ENCODE data around the gene OR52E8. TPM values are rescaled to one million over a fixed set of nuclear protein-coding genes. Genes with fewer than 3 reads are reported as not detected.

The OR52E8 gene
- total RNA-seq: not detected
- total RNA-seq (2013): not detected

GRCh38 chr11:5857590-5857989 is at the start of gene OR52E8:
TSS of gene OR52E8 (minus strand) at chr11:5857690. CDS start at chr11:5857690, 0 bp downstream.
- ATAC-seq (no peak), DNase-seq (no peak)
- no peaks in the 10 kb centered on the region for H3K36me3 Mint-ChIP-seq
- H3K9me3 ChIP-seq (ENCODE audit: control insufficient read depth, insufficient read depth, low read length): no peaks in the 10 kb centered on the region
- TF ChIP-seq CTCF (IDR thresholded peaks at IDR 0.05): no peak
- no peak within 1 kb of the TSS for H3K27ac Mint-ChIP-seq
- no peaks in the 10 kb centered on the region for H3K27me3 ChIP-seq (ENCODE audit: control insufficient read depth, insufficient read depth, low read length)
- no peak within 1 kb of the TSS for H3K27ac ChIP-seq (ENCODE audit: low read length)
- H3K36me3 ChIP-seq (ENCODE audit: control insufficient read depth, insufficient read depth, low read length): no peaks in the 10 kb centered on the region
- WGBS (ENCODE audit: insufficient coverage): no CpG with 5 or more reads among the region's 3 CpGs
- no peaks in the 10 kb centered on the region for H3K4me1 Mint-ChIP-seq
- H3K4me1 ChIP-seq (ENCODE audit: control insufficient read depth, insufficient read depth, low read length): no peaks in the 10 kb centered on the region
- H3K4me3 ChIP-seq (ENCODE audit: low read length): no peak within 1 kb of the TSS
- peaks cover 7 to 30% of the 10 kb centered on the region in 2 donors for H3K27me3 Mint-ChIP-seq (ENCODE audit: low read depth in 2 of 2)
- intact Hi-C loops (cut with micrococcal nuclease): no loop called here
- H3K9me3 Mint-ChIP-seq: peaks cover 0 to 2% of the 10 kb centered on the region in 2 donors
- H3K4me3 Mint-ChIP-seq: no peak within 1 kb of the TSS

GRCh38 chr11:5899534-5899933 is 42.0 kb upstream of the OR52E8 start:
- intact Hi-C loops (cut with micrococcal nuclease): loop anchor here (10.0 kb wide), 1 partner anchor 775 kb away; no protein-coding TSS in a partner anchor

GRCh38 chr11:5892908-5893307 is 35.4 kb upstream of the OR52E8 start, which contains the start of gene OR52E5:
TSS of gene OR52E5 (plus strand) at chr11:5893208. CDS start at chr11:5900777, 7,569 bp downstream.
- no peaks in the 10 kb centered on the region for H3K4me1 Mint-ChIP-seq
- intact Hi-C loops (cut with micrococcal nuclease): loop anchor here (10.0 kb wide), 1 partner anchor 768 kb away; no protein-coding TSS in a partner anchor
- H3K27ac ChIP-seq (ENCODE audit: low read length): no peak within 1 kb of the TSS
- H3K27me3 Mint-ChIP-seq (ENCODE audit: low read depth in 2 of 2): peaks cover 8 to 11% of the 10 kb centered on the region in 2 donors
- 93% methylated on average over 3 of the region's 3 CpGs for WGBS (ENCODE audit: insufficient coverage)
- no peaks in the 10 kb centered on the region for H3K36me3 Mint-ChIP-seq
- H3K4me1 ChIP-seq (ENCODE audit: control insufficient read depth, insufficient read depth, low read length): no peaks in the 10 kb centered on the region
- H3K4me3 Mint-ChIP-seq: no peak within 1 kb of the TSS
- no peaks in the 10 kb centered on the region for H3K9me3 Mint-ChIP-seq
- TF ChIP-seq CTCF (IDR thresholded peaks at IDR 0.05): no peak
- no peaks in the 10 kb centered on the region for H3K36me3 ChIP-seq (ENCODE audit: control insufficient read depth, insufficient read depth, low read length)
- H3K4me3 ChIP-seq (ENCODE audit: low read length): no peak within 1 kb of the TSS
- ATAC-seq: no peak
- H3K27ac Mint-ChIP-seq: no peak within 1 kb of the TSS
- DNase-seq: no peak
- no peaks in the 10 kb centered on the region for H3K27me3 ChIP-seq (ENCODE audit: control insufficient read depth, insufficient read depth, low read length)
- H3K9me3 ChIP-seq (ENCODE audit: control insufficient read depth, insufficient read depth, low read length): no peaks in the 10 kb centered on the region

More at GRCh38 chr11:5899534-5899933, 42.0 kb upstream of the OR52E8 start:
- H3K36me3 Mint-ChIP-seq: no peaks in the 10 kb centered on the region
- TF ChIP-seq CTCF (IDR thresholded peaks at IDR 0.05): no peak
- ATAC-seq: no peak
- no peak overlapping the region for H3K27ac ChIP-seq (ENCODE audit: low read length)
- H3K9me3 ChIP-seq (ENCODE audit: control insufficient read depth, insufficient read depth, low read length): no peaks in the 10 kb centered on the region
- no peaks in the 10 kb centered on the region for H3K4me1 ChIP-seq (ENCODE audit: control insufficient read depth, insufficient read depth, low read length)
- H3K27ac Mint-ChIP-seq: no peak overlapping the region
- H3K4me3 Mint-ChIP-seq: no peak overlapping the region
- no peaks in the 10 kb centered on the region for H3K9me3 Mint-ChIP-seq
- H3K27me3 ChIP-seq (ENCODE audit: control insufficient read depth, insufficient read depth, low read length): no peaks in the 10 kb centered on the region
- WGBS (ENCODE audit: insufficient coverage): 92% methylated on average over 2 of the region's 2 CpGs
- H3K4me1 Mint-ChIP-seq: no peaks in the 10 kb centered on the region
- DNase-seq: no peak
- H3K4me3 ChIP-seq (ENCODE audit: low read length): no peak overlapping the region
- peaks cover 2 to 36% of the 10 kb centered on the region in 2 donors for H3K27me3 Mint-ChIP-seq (ENCODE audit: low read depth in 2 of 2)
- H3K36me3 ChIP-seq (ENCODE audit: control insufficient read depth, insufficient read depth, low read length): no peaks in the 10 kb centered on the region
